Measurements from ENCODE around the gene TSSK6. TPM values are rescaled to one million over a fixed set of nuclear protein-coding genes. Genes with fewer than 3 reads are reported as not detected.

Gene TSSK6
- polyA plus RNA-seq, 1 donor (not counting 4 experiments of a cell fraction or from before 2014, with no cell fraction given): 0.47 TPM

- no peak for TF ChIP-seq EZH2 (IDR thresholded peaks at IDR 0.05; ENCODE audit: low read length)
- no peak for TF ChIP-seq CTCF (optimal IDR thresholded peaks at IDR 0.05 in 1 of 3, IDR thresholded peaks at IDR 0.05 in 1 of 3, conservative IDR thresholded peaks at IDR 0.05 in 1 of 3; ENCODE audit: extremely low read depth in 1 of 3, insufficient read depth in 2 of 3, low read length in 3 of 3)
- no peak overlapping the region for H3K9ac ChIP-seq (ENCODE audit: control insufficient read depth, extremely low read depth, insufficient read depth, low read length)
- no peak for DNase-seq (ENCODE audit: low read depth, low spot score)
- no peak for FAIRE-seq
- H4K20me1 ChIP-seq (ENCODE audit: control insufficient read depth, extremely low read depth, insufficient read depth, low read length): no peaks in the 10 kb centered on the region
- H2AFZ ChIP-seq (ENCODE audit: control insufficient read depth, low read length): no peak overlapping the region
- no peaks in the 10 kb centered on the region for H3K4me1 ChIP-seq (ENCODE audit: control insufficient read depth, extremely low read depth, insufficient read depth, low read length)
- no peaks in the 10 kb centered on the region for H3K36me3 ChIP-seq (ENCODE audit: control insufficient read depth in 2 of 2, extremely low read depth in 1 of 2, insufficient read depth in 2 of 2, low read length in 2 of 2)
- H3K79me2 ChIP-seq (ENCODE audit: control insufficient read depth, insufficient read depth, low read length): no peaks in the 10 kb centered on the region
- H3K9me3 ChIP-seq (ENCODE audit: control insufficient read depth, low read depth, low read length): no peaks in the 10 kb centered on the region
- no peaks in the 10 kb centered on the region for H3K9me1 ChIP-seq (ENCODE audit: control insufficient read depth, extremely low read depth, insufficient read depth, low read length)
- peaks cover 27% of the 10 kb centered on the region for H3K27me3 ChIP-seq (ENCODE audit: control insufficient read depth, extremely low read depth, insufficient read depth, low read length)
- H3K4me3 ChIP-seq (ENCODE audit: control insufficient read depth in 2 of 3, extremely low read depth in 1 of 3, insufficient read depth in 2 of 3, low read depth in 1 of 3, low read length in 3 of 3): no peak overlapping the region
- H3K4me2 ChIP-seq (ENCODE audit: control insufficient read depth, extremely low read depth, insufficient read depth, low read depth, low read length): no peak overlapping the region
- dilution Hi-C loops (cut with MboI; ENCODE audit: extremely low pct_ligation_motif_present, low sequenced_read_pairs): no loop called here
- no peak overlapping the region for H3K27ac ChIP-seq (ENCODE audit: control insufficient read depth, insufficient read depth, low read length)
Measured at GRCh38 chr19:19551853-19552192, 36.5 kb upstream of the TSSK6 start.

- H3K9me3 ChIP-seq (ENCODE audit: control insufficient read depth, low read depth, low read length): no peaks in the 10 kb centered on the region
- no peaks in the 10 kb centered on the region for H3K79me2 ChIP-seq (ENCODE audit: control insufficient read depth, insufficient read depth, low read length)
- H3K27me3 ChIP-seq (ENCODE audit: control insufficient read depth, extremely low read depth, insufficient read depth, low read length): peaks cover 27% of the 10 kb centered on the region
- no peaks in the 10 kb centered on the region for H3K36me3 ChIP-seq (ENCODE audit: control insufficient read depth in 2 of 2, extremely low read depth in 1 of 2, insufficient read depth in 2 of 2, low read length in 2 of 2)
- H2AFZ ChIP-seq (ENCODE audit: control insufficient read depth, low read length): no peak overlapping the region
- H3K4me3 ChIP-seq (ENCODE audit: control insufficient read depth in 2 of 3, extremely low read depth in 1 of 3, insufficient read depth in 2 of 3, low read depth in 1 of 3, low read length in 3 of 3): no peak overlapping the region
- FAIRE-seq: no peak
- H3K4me1 ChIP-seq (ENCODE audit: control insufficient read depth, extremely low read depth, insufficient read depth, low read length): no peaks in the 10 kb centered on the region
- no peaks in the 10 kb centered on the region for H4K20me1 ChIP-seq (ENCODE audit: control insufficient read depth, extremely low read depth, insufficient read depth, low read length)
- no peak overlapping the region for H3K4me2 ChIP-seq (ENCODE audit: control insufficient read depth, extremely low read depth, insufficient read depth, low read depth, low read length)
- H3K27ac ChIP-seq (ENCODE audit: control insufficient read depth, insufficient read depth, low read length): no peak overlapping the region
- no peaks in the 10 kb centered on the region for H3K9me1 ChIP-seq (ENCODE audit: control insufficient read depth, extremely low read depth, insufficient read depth, low read length)
- no peak overlapping the region for H3K9ac ChIP-seq (ENCODE audit: control insufficient read depth, extremely low read depth, insufficient read depth, low read length)
- DNase-seq (ENCODE audit: low read depth, low spot score): no peak
- dilution Hi-C loops (cut with MboI; ENCODE audit: extremely low pct_ligation_motif_present, low sequenced_read_pairs): no loop called here
- no peak for TF ChIP-seq EZH2 (IDR thresholded peaks at IDR 0.05; ENCODE audit: low read length)
- no peak for TF ChIP-seq CTCF (optimal IDR thresholded peaks at IDR 0.05 in 1 of 3, IDR thresholded peaks at IDR 0.05 in 1 of 3, conservative IDR thresholded peaks at IDR 0.05 in 1 of 3; ENCODE audit: extremely low read depth in 1 of 3, insufficient read depth in 2 of 3, low read length in 3 of 3)
Measured at GRCh38 chr19:19550972-19551852, 35.9 kb upstream of the TSSK6 start.
